Fibroblast of villous mesenchyme (primary cell): ENCODE results near the gene SORCS3. TPM values are rescaled to one million over a fixed set of nuclear protein-coding genes. Genes with fewer than 3 reads are reported as not detected.

Experiments
- DNase-seq: peaks from one replicate; pipeline ENCODE4 v3.0.0-alpha.2; 2010; ENCODE audit warnings: low read depth
- H3K4me3 ChIP-seq: 2 replicates; pipeline ENCODE4 v1.5.1; 2011; ENCODE audit warnings: low read depth, mild to moderate bottlenecking, low read length
- CTCF ChIP-seq: IDR thresholded peaks from 2 replicates; pipeline ENCODE4 v1.5.1; 2012; ENCODE audit warnings: low read depth, mild to moderate bottlenecking, low read length; ENCODE audit not compliant: insufficient read depth
- total RNA-seq: library from RNA; depleted of rRNA; stranded (reverse); fragments of >200 nt; gene quantifications from 2 replicates; pipeline ENCODE4 v1.2.3, GENCODE V29; 2012

The SORCS3 gene
- total RNA-seq, 1 donor: not detected

GRCh38 chr10:105128111-105128510 is 487.0 kb downstream of the SORCS3 start:
- no peak overlapping the region for H3K4me3 ChIP-seq
- no peak for DNase-seq
- no peak for TF ChIP-seq CTCF

GRCh38 chr10:105138358-105138757 is 497.3 kb downstream of the SORCS3 start:
- no peak overlapping the region for H3K4me3 ChIP-seq
- no peak for DNase-seq
- TF ChIP-seq CTCF: no peak

GRCh38 chr10:105139363-105139896 is 498.3 kb downstream of the SORCS3 start:
- TF ChIP-seq CTCF: no peak
- DNase-seq: no peak
- no peak overlapping the region for H3K4me3 ChIP-seq

GRCh38 chr10:105140600-105140999 is 499.5 kb downstream of the SORCS3 start:
- no peak for DNase-seq
- TF ChIP-seq CTCF: no peak
- H3K4me3 ChIP-seq: no peak overlapping the region

GRCh38 chr10:105145711-105146110 is 504.6 kb downstream of the SORCS3 start:
- no peak for DNase-seq
- H3K4me3 ChIP-seq: no peak overlapping the region
- TF ChIP-seq CTCF: no peak

- TF ChIP-seq CTCF: no peak
Observed at GRCh38 chr10:105146436-105146835, 505.3 kb downstream of the SORCS3 start.

GRCh38 chr10:105148456-105148855 is 507.4 kb downstream of the SORCS3 start:
- DNase-seq: no peak
- H3K4me3 ChIP-seq: no peak overlapping the region
- no peak for TF ChIP-seq CTCF

More at GRCh38 chr10:105146436-105146835, 505.3 kb downstream of the SORCS3 start:
- DNase-seq: no peak
- no peak overlapping the region for H3K4me3 ChIP-seq
